Activated CD4-positive, alpha-beta T cell treated with anti-CD3 and anti-CD28 coated beads, Interleukin-2, amount 10 ng/mL, durations not matched to agents 24 days and 14 days (primary cell): ENCODE measurements around the gene CRYBA2. TPM values are rescaled to one million over a fixed set of nuclear protein-coding genes. Genes with fewer than 3 reads are reported as not detected.

Experiments
- DNase-seq: peaks from one replicate; pipeline ENCODE4 v3.0.0; 2022
- H3K27ac Mint-ChIP-seq: one replicate; pipeline ENCODE4 v1.8.0; 2022; ENCODE audit warnings: mild to moderate bottlenecking, mixed read lengths
- H3K27me3 Mint-ChIP-seq: one replicate; pipeline ENCODE4 v1.8.0; 2022; ENCODE audit warnings: mixed read lengths
- H3K36me3 Mint-ChIP-seq: one replicate; pipeline ENCODE4 v1.8.0; 2022; ENCODE audit warnings: low read depth, mild to moderate bottlenecking, mixed read lengths
- H3K4me1 Mint-ChIP-seq: one replicate; pipeline ENCODE4 v1.8.0; 2021; ENCODE audit warnings: mixed read lengths
- H3K4me3 Mint-ChIP-seq: one replicate; pipeline ENCODE4 v1.8.0; 2022; ENCODE audit warnings: mild to moderate bottlenecking, moderate library complexity, mixed read lengths
- H3K9me3 Mint-ChIP-seq: one replicate; pipeline ENCODE4 v1.8.0; 2021; ENCODE audit warnings: mixed read lengths
- intact Hi-C: fragments of 100-400 bp; cut with micrococcal nuclease; formaldehyde crosslinking; loops from one replicate; pipeline ENCODE4 v1.15.1; 2023
- total RNA-seq: library from RNA; stranded (reverse); gene quantifications from 2 replicates; pipeline ENCODE4 v1.2.3, GENCODE V29; 2022

The CRYBA2 gene
- total RNA-seq, 1 donor from 2014 or later, result not detected

DNA sequence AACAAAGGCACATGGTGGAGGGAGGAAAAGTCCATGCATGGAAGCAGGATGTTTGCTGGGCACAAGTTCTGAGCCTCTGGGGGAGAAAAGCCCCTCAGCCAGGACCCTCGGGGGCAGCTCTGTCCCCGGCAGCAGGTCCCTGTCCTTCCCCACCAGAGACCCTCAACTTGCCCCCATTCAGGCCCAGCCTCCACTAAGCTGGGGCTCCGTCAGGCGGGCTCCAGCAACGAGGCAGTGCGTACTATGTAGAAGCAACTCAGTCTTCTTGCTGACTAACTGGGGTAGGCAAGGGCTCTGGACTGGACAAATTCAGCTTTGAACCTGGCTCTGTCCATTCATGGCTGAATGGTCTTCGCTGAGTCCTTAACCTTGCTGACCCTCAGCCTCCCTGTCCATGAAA, 25.1 kb upstream of the CRYBA2 start:
- no peak overlapping the region for H3K27ac Mint-ChIP-seq
- no peaks in the 10 kb centered on the region for H3K4me1 Mint-ChIP-seq
- no peaks in the 10 kb centered on the region for H3K36me3 Mint-ChIP-seq
- no peak for DNase-seq
- H3K4me3 Mint-ChIP-seq, result no peak overlapping the region
- H3K9me3 Mint-ChIP-seq, result no peaks in the 10 kb centered on the region
- no peaks in the 10 kb centered on the region for H3K27me3 Mint-ChIP-seq
- intact Hi-C loops, result no loop called here

DNA sequence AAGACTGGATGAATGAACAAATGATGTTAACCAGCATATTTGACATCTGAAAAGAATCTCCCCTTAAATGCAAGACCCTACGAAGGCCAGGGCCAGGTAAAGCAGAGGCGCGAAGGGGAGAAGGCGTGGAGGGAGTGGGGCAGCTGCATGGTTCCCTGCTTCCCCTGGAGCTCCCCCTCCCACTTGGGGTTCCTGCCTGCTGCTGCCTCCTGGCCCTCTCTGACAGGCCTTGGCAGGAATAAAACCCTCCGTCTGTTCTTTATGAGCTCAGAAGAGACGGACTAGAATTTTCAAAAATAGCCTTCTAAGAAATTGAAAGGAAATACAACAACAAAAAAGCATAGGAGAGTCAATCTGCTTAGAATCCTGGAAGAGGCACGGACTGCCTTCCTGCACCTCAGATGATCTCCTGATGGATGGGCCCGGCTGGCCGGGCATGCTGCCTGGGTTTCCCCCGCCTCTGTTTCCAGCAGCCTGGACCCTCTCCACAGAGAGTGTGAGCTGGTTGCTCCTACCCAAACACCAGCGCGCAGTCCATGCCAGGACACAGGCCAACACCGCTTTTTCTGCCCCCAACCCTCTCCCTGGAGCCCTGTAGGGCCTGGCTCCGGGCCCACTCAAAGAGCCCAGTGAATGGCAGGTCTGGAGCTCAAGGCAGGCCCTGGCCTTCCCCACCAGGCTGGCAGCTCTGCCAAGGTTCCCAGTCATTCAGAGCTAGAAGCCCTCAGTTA, 24.1 kb upstream of the CRYBA2 start:
- H3K36me3 Mint-ChIP-seq, result no peaks in the 10 kb centered on the region
- no peaks in the 10 kb centered on the region for H3K9me3 Mint-ChIP-seq
- intact Hi-C loops, result no loop called here
- no peak overlapping the region for H3K27ac Mint-ChIP-seq
- H3K27me3 Mint-ChIP-seq, result no peaks in the 10 kb centered on the region
- no peak overlapping the region for H3K4me3 Mint-ChIP-seq
- H3K4me1 Mint-ChIP-seq, result no peaks in the 10 kb centered on the region
- DNase-seq, result no peak

DNA sequence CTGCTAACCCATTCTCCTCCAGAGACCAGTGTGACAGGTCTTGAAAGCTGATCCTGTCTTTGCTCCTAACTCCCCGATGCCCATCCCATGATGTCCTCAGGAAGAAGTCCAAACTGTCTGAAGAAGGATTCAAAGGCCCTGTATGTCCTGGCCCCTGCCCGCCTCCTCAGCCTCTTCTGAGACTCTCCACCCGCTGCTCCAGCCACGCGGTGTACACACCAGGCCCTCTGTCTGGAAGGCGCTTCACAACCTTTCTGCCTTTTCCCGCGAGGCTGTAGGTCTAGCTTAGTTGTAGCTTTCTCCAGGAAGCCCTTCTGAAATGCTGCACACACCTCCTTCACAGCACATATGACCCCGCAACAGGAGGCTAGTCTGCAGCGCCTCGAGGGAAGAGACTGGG, 23.5 kb upstream of the CRYBA2 start:
- Mint-ChIP-seq H3K27me3 (no peaks in the 10 kb centered on the region), H3K9me3 (no peaks in the 10 kb centered on the region), H3K36me3 (no peaks in the 10 kb centered on the region), H3K4me1 (no peaks in the 10 kb centered on the region), H3K4me3 (no peak overlapping the region), H3K27ac (no peak overlapping the region)
- intact Hi-C loops, result no loop called here
- DNase-seq, result no peak

DNA sequence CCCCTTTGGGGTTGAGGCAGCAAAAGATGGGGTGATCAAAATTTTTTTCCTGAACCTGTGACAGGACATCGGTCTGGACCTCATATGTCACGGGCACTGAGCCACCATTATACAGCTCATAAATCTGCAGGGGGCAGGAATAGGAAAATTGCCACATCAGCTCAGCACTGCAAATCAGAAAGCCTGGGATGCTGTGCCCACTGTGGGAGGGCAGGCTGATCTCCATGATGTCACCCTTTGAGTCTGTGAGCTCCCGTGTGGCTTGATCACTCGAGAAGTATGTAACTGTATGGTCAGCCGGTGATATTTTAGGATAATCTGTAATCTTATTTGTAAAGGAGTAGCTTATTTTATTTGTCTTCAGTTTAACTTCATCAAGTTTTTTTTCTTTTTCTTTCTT, 17.7 kb upstream of the CRYBA2 start:
- Mint-ChIP-seq H3K9me3 (no peaks in the 10 kb centered on the region), H3K27ac (no peak overlapping the region), H3K4me3 (no peak overlapping the region), H3K36me3 (no peaks in the 10 kb centered on the region), H3K4me1 (no peaks in the 10 kb centered on the region), H3K27me3 (peaks cover 8% of the 10 kb centered on the region)
- intact Hi-C loops, result no loop called here
- DNase-seq, result no peak

DNA sequence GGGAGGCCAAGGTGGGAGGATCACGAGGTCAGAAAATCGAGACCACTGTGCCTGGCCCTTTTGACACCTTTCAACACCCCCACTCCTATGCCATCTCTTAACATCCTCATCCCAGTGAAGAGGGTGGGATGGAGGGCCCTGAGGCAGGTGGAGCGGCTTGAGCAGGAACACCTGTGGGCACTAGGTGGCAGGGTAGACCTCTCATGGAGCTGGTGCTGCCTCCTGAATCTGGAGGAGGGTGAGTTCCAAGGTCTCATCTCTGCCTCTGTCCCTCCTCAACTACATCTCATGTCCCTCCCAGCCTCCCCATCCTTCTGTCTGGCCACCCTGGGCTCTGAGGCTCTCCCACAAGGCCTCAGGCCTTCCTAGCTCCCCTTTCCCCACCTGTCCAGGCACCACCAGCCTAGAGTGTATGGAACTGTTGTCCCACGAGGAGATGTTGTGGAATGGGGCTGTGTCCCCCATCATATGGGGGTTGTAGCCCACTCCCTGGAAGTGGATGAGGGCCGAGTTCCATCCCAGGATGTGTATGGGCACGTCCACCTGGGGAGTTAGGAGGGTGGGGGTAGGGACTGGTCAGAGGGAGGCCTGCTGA, 17.0 kb upstream of the CRYBA2 start:
- no peaks in the 10 kb centered on the region for H3K4me1 Mint-ChIP-seq

DNA sequence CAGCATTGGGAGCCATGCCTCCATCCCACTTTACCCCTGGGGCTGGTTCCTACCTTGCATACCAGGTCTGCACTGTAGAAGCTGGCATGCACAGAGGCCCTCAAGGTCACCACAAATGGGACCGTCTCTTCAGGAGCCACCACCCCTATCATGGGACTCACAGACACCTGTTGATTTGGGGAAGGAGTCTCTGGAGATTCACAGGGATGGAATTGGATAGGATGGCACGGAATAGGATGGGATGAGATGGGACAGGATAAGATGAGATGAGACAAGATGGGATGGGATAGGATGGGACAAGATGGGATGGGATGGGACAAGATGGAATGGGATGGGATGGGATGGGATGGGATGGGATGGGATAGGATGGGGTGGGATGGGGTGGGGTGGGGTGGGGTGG, 16.1 kb upstream of the CRYBA2 start:
- H3K9me3 Mint-ChIP-seq, result no peaks in the 10 kb centered on the region
- no peak overlapping the region for H3K27ac Mint-ChIP-seq
- intact Hi-C loops, result no loop called here
- H3K4me3 Mint-ChIP-seq, result no peak overlapping the region
- no peaks in the 10 kb centered on the region for H3K36me3 Mint-ChIP-seq
- H3K4me1 Mint-ChIP-seq, result no peaks in the 10 kb centered on the region
- H3K27me3 Mint-ChIP-seq, result peaks cover 22% of the 10 kb centered on the region
- no peak for DNase-seq

More for the DNA sequence above, 17.0 kb upstream of the CRYBA2 start:
- DNase-seq, result peak; percentile 67
- H3K27me3 Mint-ChIP-seq, result peaks cover 14% of the 10 kb centered on the region
- H3K4me3 Mint-ChIP-seq, result no peak overlapping the region
- H3K36me3 Mint-ChIP-seq, result no peaks in the 10 kb centered on the region
- H3K9me3 Mint-ChIP-seq, result no peaks in the 10 kb centered on the region
- no peak overlapping the region for H3K27ac Mint-ChIP-seq
- intact Hi-C loops, result no loop called here

DNA sequence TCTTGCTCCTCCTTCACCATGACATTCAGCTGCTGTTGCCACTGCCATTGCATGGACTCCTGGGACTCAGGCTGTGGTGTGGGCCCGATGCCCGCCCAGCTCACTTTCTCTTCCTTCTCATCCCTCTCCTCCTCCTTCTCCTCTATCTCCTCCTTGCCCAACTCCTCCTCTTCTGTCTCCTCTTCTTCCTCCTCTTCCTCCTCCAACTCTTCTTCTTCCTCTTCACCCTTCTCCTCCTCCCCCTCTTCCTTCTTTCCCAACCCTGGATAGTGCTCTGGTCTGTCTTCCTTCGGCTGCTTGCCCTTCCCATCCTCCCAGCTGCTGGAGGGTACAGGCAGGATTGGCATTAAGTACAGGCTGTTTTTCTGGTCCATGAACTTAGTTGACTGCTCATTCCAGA, 10.8 kb upstream of the CRYBA2 start:
- Mint-ChIP-seq H3K27me3 (peaks cover 63% of the 10 kb centered on the region), H3K27ac (no peak overlapping the region), H3K9me3 (no peaks in the 10 kb centered on the region), H3K4me3 (no peak overlapping the region), H3K4me1 (peaks cover 2% of the 10 kb centered on the region), H3K36me3 (no peaks in the 10 kb centered on the region)
- intact Hi-C loops, result loop anchor here (2.0 kb wide), 1 partner anchor 23 kb away; no protein-coding TSS in a partner anchor
- DNase-seq, result no peak

DNA sequence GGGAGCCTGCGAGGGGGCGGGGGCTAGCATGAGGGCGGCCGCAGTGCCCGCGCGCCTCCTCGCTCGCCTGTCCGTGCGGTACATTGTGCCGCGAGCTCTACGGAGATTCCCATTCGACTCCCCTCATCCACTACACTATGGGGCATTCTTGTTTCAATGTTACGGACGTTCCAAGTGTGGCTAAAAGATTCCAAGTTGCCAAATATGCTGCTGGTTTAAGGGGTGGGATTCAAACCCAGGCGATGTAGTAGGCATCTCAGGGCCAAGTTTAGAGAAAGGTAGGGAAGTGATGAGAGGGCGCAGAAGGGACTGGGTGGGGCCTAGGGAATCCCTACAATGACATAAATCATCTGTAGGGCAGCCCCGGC, 10.0 kb upstream of the CRYBA2 start:
- intact Hi-C loops, result loop anchor here (2.0 kb wide), 1 partner anchor 22 kb away; no protein-coding TSS in a partner anchor
- H3K9me3 Mint-ChIP-seq, result no peaks in the 10 kb centered on the region
- H3K4me3 Mint-ChIP-seq, result no peak overlapping the region

DNA sequence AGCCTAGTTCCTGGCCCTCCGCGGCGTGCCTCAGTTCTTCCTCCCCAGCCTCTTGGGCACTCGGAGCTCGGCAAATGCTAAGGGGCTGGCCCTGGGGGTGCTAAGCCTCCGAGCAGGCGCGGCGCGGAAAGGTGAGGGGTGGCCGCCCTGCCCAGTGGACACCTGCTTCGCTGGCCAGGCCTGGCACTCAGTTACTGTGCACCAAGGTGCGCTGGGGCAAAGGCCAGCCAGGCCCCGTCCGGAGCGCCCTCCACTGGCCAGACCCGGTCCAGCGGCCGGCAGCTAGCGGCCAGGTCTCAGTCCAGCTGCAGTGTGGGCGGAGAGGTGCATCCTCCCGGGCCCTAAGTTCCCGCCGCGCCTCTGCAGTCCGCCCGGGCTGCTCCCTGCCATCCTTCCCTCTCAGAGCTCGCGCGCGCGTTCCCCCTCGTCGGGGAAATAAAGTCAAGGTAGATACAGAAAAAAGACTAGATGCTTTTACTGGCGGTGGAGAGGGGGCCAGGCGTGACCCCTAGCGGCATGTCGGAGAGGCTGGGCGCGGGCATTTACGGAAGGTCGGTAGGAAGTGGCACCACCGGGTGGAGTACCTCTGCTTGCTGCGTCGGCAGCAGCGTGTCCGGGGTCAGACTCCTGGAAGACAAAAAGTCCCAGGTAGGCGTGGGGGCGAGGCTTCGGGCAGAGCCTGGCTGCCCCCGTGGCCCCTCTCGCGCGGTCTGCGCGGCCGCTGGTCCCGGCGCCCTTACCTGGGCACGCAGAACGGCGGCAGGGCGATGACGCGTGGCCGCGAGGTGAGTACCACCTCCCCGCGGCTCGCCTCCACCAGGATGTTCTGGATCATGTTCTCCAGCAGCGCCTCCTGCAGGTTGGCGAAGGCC, 9.4 kb upstream of the CRYBA2 start:
- intact Hi-C loops, result loop anchor here (2.0 kb wide), 1 partner anchor 22 kb away; no protein-coding TSS in a partner anchor
- H3K4me3 Mint-ChIP-seq, result peak overlapping the region; percentile 32
- no peak overlapping the region for H3K27ac Mint-ChIP-seq
- no peaks in the 10 kb centered on the region for H3K36me3 Mint-ChIP-seq
- peaks cover 2% of the 10 kb centered on the region for H3K4me1 Mint-ChIP-seq
- peaks cover 72% of the 10 kb centered on the region for H3K27me3 Mint-ChIP-seq
- no peaks in the 10 kb centered on the region for H3K9me3 Mint-ChIP-seq
- DNase-seq, result peak; percentile 81

More for the DNA sequence above, 10.0 kb upstream of the CRYBA2 start:
- peaks cover 68% of the 10 kb centered on the region for H3K27me3 Mint-ChIP-seq
- H3K27ac Mint-ChIP-seq, result no peak overlapping the region
- no peaks in the 10 kb centered on the region for H3K36me3 Mint-ChIP-seq
- no peak for DNase-seq
- H3K4me1 Mint-ChIP-seq, result peaks cover 2% of the 10 kb centered on the region

DNA sequence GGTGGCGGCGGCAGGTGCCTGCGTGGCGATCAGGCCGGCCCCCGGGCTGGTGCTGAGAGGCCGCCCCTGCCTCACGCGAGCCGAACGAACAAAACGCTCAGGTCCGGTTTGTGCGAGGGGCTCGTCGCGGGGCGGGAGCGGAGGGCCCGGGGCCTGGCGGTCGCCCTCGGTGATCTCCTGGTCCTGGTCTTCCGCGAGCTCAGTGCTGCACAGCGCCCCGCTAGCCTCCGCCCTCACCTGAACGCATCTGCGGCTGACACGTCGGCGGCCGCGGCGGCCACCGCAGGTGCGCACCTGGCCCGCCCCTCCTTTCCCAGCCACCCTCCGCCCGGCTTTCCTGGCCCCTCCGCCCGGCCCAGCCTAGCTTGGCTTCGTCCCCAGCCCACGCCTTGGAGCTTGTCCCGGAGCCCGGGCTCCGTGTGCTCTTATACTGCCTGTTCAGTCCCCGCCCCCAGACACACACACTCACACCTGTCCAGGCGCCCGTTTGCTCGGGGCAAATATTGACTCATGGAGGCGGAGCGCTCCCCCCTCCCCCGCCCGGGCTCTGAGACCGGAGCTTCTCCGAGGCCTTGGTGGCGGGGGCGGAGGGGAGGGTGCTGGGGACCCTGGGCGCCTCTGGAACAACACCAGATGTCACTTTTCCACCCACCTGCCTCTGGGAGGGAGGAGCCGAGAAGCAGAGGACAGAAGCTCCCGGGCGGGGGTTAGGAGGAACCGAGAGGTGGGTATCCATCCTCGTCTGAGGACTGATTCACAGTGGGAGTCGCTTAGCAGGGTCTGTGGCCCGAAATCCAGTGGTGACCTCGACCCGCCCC, 8.6 kb upstream of the CRYBA2 start:
- Mint-ChIP-seq H3K27me3 (peaks cover 74% of the 10 kb centered on the region), H3K9me3 (no peaks in the 10 kb centered on the region), H3K27ac (no peak overlapping the region), H3K4me1 (peaks cover 2% of the 10 kb centered on the region), H3K4me3 (no peak overlapping the region), H3K36me3 (no peaks in the 10 kb centered on the region)
- no peak for DNase-seq
- intact Hi-C loops, result loop anchor here (2.0 kb wide), 2 partner anchors 21 to 57 kb away; no protein-coding TSS in a partner anchor

DNA sequence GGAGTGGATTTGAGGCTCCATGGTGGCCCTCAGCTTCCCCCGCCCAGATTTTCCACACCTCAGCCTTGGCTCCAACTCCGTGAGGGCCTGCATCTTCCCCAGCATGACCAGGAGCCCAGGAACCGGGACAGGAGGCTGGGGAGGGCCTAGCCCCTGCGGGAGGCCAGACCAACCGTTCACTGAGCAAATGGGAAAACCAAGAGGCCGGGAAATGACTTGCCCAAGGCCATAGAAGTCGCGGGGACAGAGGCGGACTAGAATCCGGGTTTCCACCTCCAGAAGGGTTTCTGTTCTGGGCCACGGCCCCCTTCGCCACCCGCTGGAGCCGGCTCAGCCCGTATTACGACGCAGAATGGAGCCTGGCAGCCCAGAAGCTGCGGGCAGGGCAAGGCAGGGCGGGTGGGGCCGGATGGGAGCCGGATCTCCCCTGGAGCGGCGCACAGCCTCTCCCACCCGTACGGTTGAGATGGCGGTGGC, 7.9 kb upstream of the CRYBA2 start:
- H3K4me1 Mint-ChIP-seq, result peaks cover 2% of the 10 kb centered on the region
- H3K27me3 Mint-ChIP-seq, result peaks cover 77% of the 10 kb centered on the region
- H3K27ac Mint-ChIP-seq, result no peak overlapping the region
- intact Hi-C loops, result loop anchor here (2.0 kb wide), 1 partner anchor 58 kb away; no protein-coding TSS in a partner anchor
- no peaks in the 10 kb centered on the region for H3K36me3 Mint-ChIP-seq
- H3K4me3 Mint-ChIP-seq, result no peak overlapping the region
- no peak for DNase-seq
- no peaks in the 10 kb centered on the region for H3K9me3 Mint-ChIP-seq

DNA sequence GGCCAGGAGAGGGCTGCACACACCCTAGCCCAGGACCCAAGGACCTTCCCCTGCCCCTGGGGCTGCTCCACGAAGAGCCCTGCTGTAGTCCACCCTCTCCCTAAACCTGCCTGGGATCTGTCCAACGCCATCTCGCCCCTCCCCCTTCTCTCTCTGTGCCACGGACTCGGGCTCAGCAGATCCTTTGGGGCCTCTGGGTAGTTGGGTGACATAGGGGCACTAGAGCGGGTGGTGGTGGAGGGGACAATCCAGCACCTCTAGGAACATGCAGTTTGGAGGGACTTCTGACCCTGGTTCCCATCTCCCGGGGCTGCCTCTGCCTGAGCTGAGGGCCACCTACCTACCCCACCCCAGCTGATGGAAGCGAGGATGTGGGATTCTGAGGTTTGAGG, 7.3 kb upstream of the CRYBA2 start:
- H3K36me3 Mint-ChIP-seq, result no peaks in the 10 kb centered on the region
- H3K4me1 Mint-ChIP-seq, result peaks cover 2% of the 10 kb centered on the region
- H3K27ac Mint-ChIP-seq, result no peak overlapping the region
- intact Hi-C loops, result loop anchor here (2.0 kb wide), 1 partner anchor 58 kb away; no protein-coding TSS in a partner anchor
- no peaks in the 10 kb centered on the region for H3K9me3 Mint-ChIP-seq
- no peak for DNase-seq
- no peak overlapping the region for H3K4me3 Mint-ChIP-seq
- peaks cover 80% of the 10 kb centered on the region for H3K27me3 Mint-ChIP-seq

DNA sequence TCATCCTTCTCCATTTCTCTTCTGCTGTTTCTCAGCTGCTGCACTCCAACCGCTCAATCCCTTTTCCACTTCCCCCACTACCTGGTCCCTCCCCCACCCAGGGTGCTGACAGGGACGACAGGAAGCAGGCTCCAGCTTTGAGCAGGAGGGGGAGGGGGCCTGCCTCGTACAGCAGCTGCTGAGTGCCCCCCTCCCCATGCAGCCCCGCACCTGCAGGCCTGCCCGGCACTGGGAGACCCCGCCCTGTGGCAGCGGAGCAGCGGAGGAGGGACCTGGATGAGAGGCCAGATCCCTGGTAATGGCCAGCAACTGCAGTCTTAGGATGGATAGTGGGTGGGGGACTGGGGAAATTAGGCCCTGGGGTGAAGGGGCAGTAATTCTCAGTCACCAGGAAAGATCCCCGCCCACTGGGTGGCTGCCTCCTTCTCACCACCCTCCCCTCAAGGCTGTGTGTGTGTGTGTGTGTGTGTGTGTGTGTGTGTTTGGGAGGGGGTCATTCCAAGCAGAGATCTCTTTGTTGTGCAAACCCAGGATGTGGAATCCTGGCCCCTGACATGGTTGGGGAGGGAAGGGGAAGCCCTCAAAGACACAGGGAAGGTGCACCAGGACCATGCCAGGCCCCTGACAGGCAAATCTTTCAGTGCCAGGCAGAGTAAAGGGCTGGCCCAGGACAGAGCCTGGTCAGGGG, 6.8 kb upstream of the CRYBA2 start:
- no peak for DNase-seq
- H3K9me3 Mint-ChIP-seq, result no peaks in the 10 kb centered on the region
- no peaks in the 10 kb centered on the region for H3K36me3 Mint-ChIP-seq
- H3K27ac Mint-ChIP-seq, result no peak overlapping the region
- intact Hi-C loops, result loop anchor here (2.0 to 5.0 kb wide), 2 partner anchors 38 to 59 kb away; no protein-coding TSS in a partner anchor
- H3K4me1 Mint-ChIP-seq, result peaks cover 2% of the 10 kb centered on the region
- peaks cover 80% of the 10 kb centered on the region for H3K27me3 Mint-ChIP-seq
- H3K4me3 Mint-ChIP-seq, result no peak overlapping the region
